Progenitor cell of endocrine pancreas (in vitro differentiated cells): ENCODE results near the gene CENPS. TPM values are rescaled to one million over a fixed set of nuclear protein-coding genes. Genes with fewer than 3 reads are reported as not detected.

Source experiments
- DNase-seq: peaks from one replicate; pipeline ENCODE4 v3.0.0; 2021; ENCODE audit warnings: low spot score; ENCODE audit not compliant: unreplicated experiment
- H3K27ac Mint-ChIP-seq: 2 replicates; pipeline ENCODE4 v1.8.0; 2021; ENCODE audit warnings: mild to moderate bottlenecking, moderate library complexity, mixed read lengths
- H3K27me3 Mint-ChIP-seq: 2 replicates; pipeline ENCODE4 v1.8.0; 2021; ENCODE audit warnings: mixed read lengths
- H3K36me3 Mint-ChIP-seq: 2 replicates; pipeline ENCODE4 v1.8.0; 2022; ENCODE audit warnings: mixed read lengths; ENCODE audit not compliant: insufficient read depth
- H3K4me1 Mint-ChIP-seq: 2 replicates; pipeline ENCODE4 v1.8.0; 2021; ENCODE audit warnings: low read depth, mixed read lengths
- H3K4me3 Mint-ChIP-seq: 2 replicates; pipeline ENCODE4 v1.8.0; 2021; ENCODE audit warnings: low read depth, mild to moderate bottlenecking, moderate library complexity, mixed read lengths
- H3K9me3 Mint-ChIP-seq: 2 replicates; pipeline ENCODE4 v1.8.0; 2021; ENCODE audit warnings: low read depth, mixed read lengths
- CTCF ChIP-seq: fragments of 200-600 bp; sonication (generic); IDR thresholded peaks from one replicate; pipeline ENCODE4 v1.5.0; 2021; ENCODE audit warnings: antibody characterized with exemption, mild to moderate bottlenecking; ENCODE audit not compliant: unreplicated experiment
- total RNA-seq: library from RNA; stranded (reverse); gene quantifications from 2 replicates; pipeline ENCODE4 v1.2.1, GENCODE V29; 2021

CENPS gene
- total RNA-seq, 1 donor from 2014 or later, result 22.2 TPM

- no peak overlapping the region for H3K4me3 Mint-ChIP-seq
- H3K36me3 Mint-ChIP-seq, result peaks cover 11% of the 10 kb centered on the region
- H3K27me3 Mint-ChIP-seq, result no peaks in the 10 kb centered on the region
- no peak for DNase-seq
- TF ChIP-seq CTCF, result no peak
- H3K9me3 Mint-ChIP-seq, result peaks cover 3% of the 10 kb centered on the region
- no peak overlapping the region for H3K27ac Mint-ChIP-seq
- peaks cover 10% of the 10 kb centered on the region for H3K4me1 Mint-ChIP-seq
Measured at GRCh38 chr1:10489291-10490055, 59.2 kb downstream of the CENPS start.

- H3K4me1 Mint-ChIP-seq, result peaks cover 17% of the 10 kb centered on the region
- no peak for TF ChIP-seq CTCF
- H3K27me3 Mint-ChIP-seq, result no peaks in the 10 kb centered on the region
- no peaks in the 10 kb centered on the region for H3K9me3 Mint-ChIP-seq
- no peak overlapping the region for H3K4me3 Mint-ChIP-seq
- no peak for DNase-seq
- peaks cover 7% of the 10 kb centered on the region for H3K36me3 Mint-ChIP-seq
- no peak overlapping the region for H3K27ac Mint-ChIP-seq
Measured at GRCh38 chr1:10490286-10490970, 60.2 kb downstream of the CENPS start.

Other genes starting within 250 kb of the CENPS start
- gene KIF1B, start 219.9 kb upstream of the CENPS start, total RNA-seq, result 74.4 and 78.7 TPM in 2 replicates
- 254 and 263 TPM in 2 replicates for gene PGD, start 31.4 kb upstream of the CENPS start, total RNA-seq
- 1.0 and 2.0 TPM in 2 replicates for gene CORT, start 19.6 kb downstream of the CENPS start, total RNA-seq
- 47.9 and 54.4 TPM in 2 replicates for gene DFFA, start 42.1 kb downstream of the CENPS start, total RNA-seq
- gene PEX14, start 44.5 kb downstream of the CENPS start, total RNA-seq, result 27.8 and 28.7 TPM in 2 replicates